Measurements from ENCODE around the gene ARRB2. TPM values are rescaled to one million over a fixed set of nuclear protein-coding genes. Genes with fewer than 3 reads are reported as not detected.

ARRB2 gene
- total RNA-seq, 2 donors from 2014 or later = 216 to 258 TPM

- H3K36me3 Mint-ChIP-seq (ENCODE audit: insufficient read depth in 2 of 2) = peaks cover 0 to 1% of the 10 kb centered on the region in 2 donors
- no peak within 1 kb of the TSS for H3K27ac Mint-ChIP-seq
- H3K27me3 Mint-ChIP-seq (ENCODE audit: low read depth) = peaks cover 33% of the 10 kb centered on the region
- peaks cover 25% of the 10 kb centered on the region for H3K4me1 Mint-ChIP-seq (ENCODE audit: low read depth)
- ATAC-seq (replicated peaks in 1 of 2) (peak; percentile 77 to 83), DNase-seq (peak; percentile 67 to 73)
- peak within 1 kb of the TSS; percentile 77 to 87 for H3K4me3 Mint-ChIP-seq
- no peaks in the 10 kb centered on the region for H3K9me3 Mint-ChIP-seq
Observed at GRCh38 chr17:4739122-4740024, 28.9 kb downstream of the ARRB2 start, which contains the start of the genes CXCL16 and ZMYND15. Gene CXCL16, minus strand, starts transcription at chr17:4739928. Its CDS starts 589 bp downstream, at chr17:4739339. Gene ZMYND15, plus strand, starts transcription at chr17:4739833. Its CDS starts 716 bp downstream, at chr17:4740549.

- peaks cover 0 to 1% of the 10 kb centered on the region in 2 donors for H3K36me3 Mint-ChIP-seq (ENCODE audit: insufficient read depth in 2 of 2)
- peaks cover 33% of the 10 kb centered on the region for H3K27me3 Mint-ChIP-seq (ENCODE audit: low read depth)
- ATAC-seq (replicated peaks in 1 of 2) = no peak
- no peaks in the 10 kb centered on the region for H3K9me3 Mint-ChIP-seq
- H3K27ac Mint-ChIP-seq = no peak overlapping the region
- DNase-seq = no peak
- H3K4me3 Mint-ChIP-seq = peak overlapping the region; percentile 72 to 76
- peaks cover 25% of the 10 kb centered on the region for H3K4me1 Mint-ChIP-seq (ENCODE audit: low read depth)
Observed at GRCh38 chr17:4740025-4740351, 29.6 kb downstream of the ARRB2 start.

GRCh38 chr17:4740584-4740983 lies 30.2 kb downstream of the ARRB2 start:
- Mint-ChIP-seq H3K9me3 (no peaks in the 10 kb centered on the region), H3K4me3 (peak overlapping the region; percentile 72 to 76), H3K4me1 (ENCODE audit: low read depth) (peaks cover 25% of the 10 kb centered on the region), H3K36me3 (ENCODE audit: insufficient read depth in 2 of 2) (peaks cover 0 to 1% of the 10 kb centered on the region in 2 donors), H3K27me3 (ENCODE audit: low read depth) (peaks cover 33% of the 10 kb centered on the region), H3K27ac (no peak overlapping the region)
- no peak for ATAC-seq (replicated peaks in 1 of 2)
- DNase-seq = no peak

DNA sequence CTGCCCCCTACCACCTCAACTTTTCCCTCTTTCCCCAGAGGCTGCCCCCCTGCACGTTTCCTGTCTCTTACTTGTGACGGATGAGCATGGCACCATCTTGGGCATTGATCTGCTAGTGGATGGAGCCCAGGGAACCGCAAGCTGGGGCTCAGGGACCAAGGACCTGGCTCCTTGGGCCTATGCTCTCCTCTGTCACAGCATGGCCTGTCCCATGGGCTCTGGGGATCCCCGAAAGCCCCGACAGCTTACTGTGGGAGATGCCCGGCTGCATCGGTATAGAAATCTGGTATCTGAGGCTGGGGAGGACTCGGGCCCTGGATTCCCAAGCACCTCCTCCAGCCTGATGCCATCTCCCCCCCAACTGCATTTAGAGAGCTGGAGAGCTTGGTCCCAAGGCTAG lies 31.1 kb downstream of the ARRB2 start:
- Mint-ChIP-seq H3K27me3 (ENCODE audit: low read depth) (peaks cover 33% of the 10 kb centered on the region), H3K4me3 (peak overlapping the region in 1 of 2 donors; percentile 31), H3K27ac (peak overlapping the region; percentile 6), H3K4me1 (ENCODE audit: low read depth) (peaks cover 18% of the 10 kb centered on the region), H3K36me3 (ENCODE audit: insufficient read depth in 2 of 2) (peaks cover 0 to 1% of the 10 kb centered on the region in 2 donors), H3K9me3 (no peaks in the 10 kb centered on the region)
- ATAC-seq (replicated peaks in 1 of 2) (no peak), DNase-seq (no peak)

DNA sequence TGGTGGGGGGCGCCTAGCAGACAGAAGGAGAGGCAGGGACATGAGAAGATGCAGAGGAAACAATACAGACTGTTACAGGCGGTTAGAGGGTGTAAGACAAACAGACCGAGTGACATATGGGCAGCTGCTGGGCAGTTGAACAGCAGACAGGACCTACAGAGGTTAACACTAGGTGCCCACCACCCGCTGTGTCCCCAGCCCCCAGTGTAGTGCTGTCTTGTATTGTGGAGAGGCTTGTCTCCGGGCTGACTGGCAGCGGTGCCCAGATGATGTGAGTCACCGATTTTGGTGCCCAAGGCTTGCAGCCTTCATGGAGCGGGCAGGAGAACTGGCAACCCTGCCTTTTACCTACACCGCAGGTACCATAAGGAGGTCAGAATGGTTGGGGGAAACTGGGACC lies 31.7 kb downstream of the ARRB2 start:
- peaks cover 22% of the 10 kb centered on the region for H3K4me1 Mint-ChIP-seq (ENCODE audit: low read depth)

GRCh38 chr17:4742629-4743028 lies 32.2 kb downstream of the ARRB2 start:
- Mint-ChIP-seq H3K36me3 (ENCODE audit: insufficient read depth in 2 of 2) (peaks cover 0 to 1% of the 10 kb centered on the region in 2 donors), H3K4me3 (no peak overlapping the region), H3K27me3 (ENCODE audit: low read depth) (peaks cover 33% of the 10 kb centered on the region), H3K27ac (no peak overlapping the region), H3K4me1 (ENCODE audit: low read depth) (peaks cover 24% of the 10 kb centered on the region), H3K9me3 (no peaks in the 10 kb centered on the region)
- ATAC-seq (replicated peaks in 1 of 2) (no peak), DNase-seq (no peak)

More for the DNA sequence above, 31.7 kb downstream of the ARRB2 start:
- DNase-seq (no peak), ATAC-seq (replicated peaks in 1 of 2) (no peak)
- no peak overlapping the region for H3K27ac Mint-ChIP-seq
- H3K4me3 Mint-ChIP-seq = no peak overlapping the region
- peaks cover 0 to 1% of the 10 kb centered on the region in 2 donors for H3K36me3 Mint-ChIP-seq (ENCODE audit: insufficient read depth in 2 of 2)
- H3K9me3 Mint-ChIP-seq = no peaks in the 10 kb centered on the region
- peaks cover 33% of the 10 kb centered on the region for H3K27me3 Mint-ChIP-seq (ENCODE audit: low read depth)

DNA sequence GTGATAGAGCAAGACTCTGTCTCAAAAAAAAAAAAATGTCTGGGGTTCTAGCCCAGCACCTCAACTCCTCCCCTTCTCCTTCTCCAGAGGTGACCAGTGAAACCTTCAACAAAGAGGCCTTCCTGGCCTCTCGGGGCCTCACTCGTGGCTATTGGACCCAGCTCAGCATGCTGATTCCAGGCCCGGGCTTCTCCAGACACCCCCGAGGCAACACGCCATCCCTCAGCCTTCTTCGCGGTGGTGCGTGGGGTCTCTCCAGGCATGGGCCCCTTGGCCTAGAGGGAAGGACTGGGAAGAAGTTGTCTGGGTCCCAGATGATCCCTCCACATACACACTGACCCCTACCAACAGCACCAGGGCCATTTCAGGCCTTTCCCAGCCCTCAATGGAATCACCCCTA lies 32.8 kb downstream of the ARRB2 start:
- DNase-seq = no peak
- H3K27ac Mint-ChIP-seq = no peak overlapping the region
- H3K4me3 Mint-ChIP-seq = no peak overlapping the region
- ATAC-seq (replicated peaks in 1 of 2) = no peak
- peaks cover 29% of the 10 kb centered on the region for H3K4me1 Mint-ChIP-seq (ENCODE audit: low read depth)
- peaks cover 0 to 1% of the 10 kb centered on the region in 2 donors for H3K36me3 Mint-ChIP-seq (ENCODE audit: insufficient read depth in 2 of 2)
- H3K9me3 Mint-ChIP-seq = no peaks in the 10 kb centered on the region
- peaks cover 29% of the 10 kb centered on the region for H3K27me3 Mint-ChIP-seq (ENCODE audit: low read depth)

- Mint-ChIP-seq H3K9me3 (no peaks in the 10 kb centered on the region), H3K4me3 (no peak overlapping the region), H3K36me3 (ENCODE audit: insufficient read depth in 2 of 2) (peaks cover 0 to 1% of the 10 kb centered on the region in 2 donors), H3K27ac (no peak overlapping the region), H3K4me1 (ENCODE audit: low read depth) (peaks cover 26% of the 10 kb centered on the region), H3K27me3 (ENCODE audit: low read depth) (peaks cover 22% of the 10 kb centered on the region)
- no peak for DNase-seq
- no peak for ATAC-seq (replicated peaks in 1 of 2)
Observed at GRCh38 chr17:4743898-4744297, 33.5 kb downstream of the ARRB2 start.

GRCh38 chr17:4744999-4745969 lies 34.9 kb downstream of the ARRB2 start:
- Mint-ChIP-seq H3K27me3 (ENCODE audit: low read depth) (peaks cover 23% of the 10 kb centered on the region), H3K27ac (no peak overlapping the region), H3K36me3 (ENCODE audit: insufficient read depth in 2 of 2) (peaks cover 0 to under 1% of the 10 kb centered on the region in 2 donors), H3K4me3 (peak overlapping the region in 1 of 2 donors; percentile 22), H3K4me1 (ENCODE audit: low read depth) (peaks cover 22% of the 10 kb centered on the region), H3K9me3 (no peaks in the 10 kb centered on the region)
- no peak for DNase-seq
- no peak for ATAC-seq (replicated peaks in 1 of 2)

DNA sequence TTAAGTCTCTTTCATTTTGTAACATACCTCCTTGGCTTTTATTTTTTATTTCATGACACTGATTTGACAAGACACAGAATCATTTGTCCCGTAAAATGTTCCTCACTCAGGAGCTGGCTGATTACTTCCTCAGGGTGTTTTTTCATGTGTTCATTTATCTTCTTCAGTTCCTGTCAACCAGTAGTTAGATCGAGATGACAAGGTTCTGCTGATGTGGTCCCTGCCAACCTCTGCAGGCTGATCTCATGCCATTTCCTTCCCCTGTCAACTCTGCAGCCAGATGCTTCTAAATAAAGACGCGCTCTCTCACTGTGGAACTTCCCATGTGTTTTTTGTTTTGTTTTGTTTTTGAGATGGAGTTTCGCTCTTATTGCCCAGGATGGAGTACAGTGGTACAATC lies 37.4 kb downstream of the ARRB2 start:
- Mint-ChIP-seq H3K9me3 (no peaks in the 10 kb centered on the region), H3K4me3 (peak overlapping the region; percentile 76 to 78), H3K27ac (peak overlapping the region; percentile 51), H3K36me3 (ENCODE audit: insufficient read depth in 2 of 2) (no peaks in the 10 kb centered on the region), H3K4me1 (ENCODE audit: low read depth) (peaks cover 18% of the 10 kb centered on the region), H3K27me3 (ENCODE audit: low read depth) (peaks cover 8% of the 10 kb centered on the region)
- ATAC-seq (replicated peaks in 1 of 2) = peak; percentile 81 to 93
- DNase-seq = peak; percentile 30 to 40

DNA sequence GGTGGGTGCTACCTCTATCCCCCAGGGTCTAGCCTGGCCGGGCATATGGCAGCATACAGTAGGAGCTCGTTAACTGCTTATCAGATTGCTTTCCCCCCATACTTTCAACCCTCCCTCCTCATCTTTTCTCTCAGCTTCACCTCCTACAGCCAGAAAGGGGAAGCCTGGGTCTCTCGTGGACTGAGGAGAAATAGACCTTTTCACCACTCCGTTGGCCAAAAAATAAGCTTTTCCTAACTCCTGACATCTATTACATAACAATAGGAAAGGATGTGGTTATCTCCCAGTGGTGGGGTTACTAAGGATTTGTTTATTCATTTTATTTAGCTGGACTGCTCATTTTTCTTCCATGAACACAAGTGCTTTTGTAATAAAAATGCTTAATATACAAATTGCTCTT lies 38.3 kb downstream of the ARRB2 start:
- H3K27ac Mint-ChIP-seq = no peak overlapping the region
- no peak for ATAC-seq (replicated peaks in 1 of 2)
- H3K27me3 Mint-ChIP-seq (ENCODE audit: low read depth) = peaks cover 11% of the 10 kb centered on the region
- DNase-seq = no peak
- H3K4me3 Mint-ChIP-seq = peak overlapping the region in 1 of 2 donors; percentile 78
- peaks cover 18% of the 10 kb centered on the region for H3K4me1 Mint-ChIP-seq (ENCODE audit: low read depth)
- H3K9me3 Mint-ChIP-seq = no peaks in the 10 kb centered on the region
- H3K36me3 Mint-ChIP-seq (ENCODE audit: insufficient read depth in 2 of 2) = no peaks in the 10 kb centered on the region

- no peaks in the 10 kb centered on the region for H3K36me3 Mint-ChIP-seq (ENCODE audit: insufficient read depth in 2 of 2)
- H3K27me3 Mint-ChIP-seq (ENCODE audit: low read depth) = peaks cover 25% of the 10 kb centered on the region
- peaks cover 18% of the 10 kb centered on the region for H3K4me1 Mint-ChIP-seq (ENCODE audit: low read depth)
- DNase-seq (no peak), ATAC-seq (replicated peaks in 1 of 2) (no peak)
- no peak overlapping the region for H3K4me3 Mint-ChIP-seq
- no peak overlapping the region for H3K27ac Mint-ChIP-seq
- H3K9me3 Mint-ChIP-seq = no peaks in the 10 kb centered on the region
Observed at GRCh38 chr17:4750606-4751005, 40.2 kb downstream of the ARRB2 start.

GRCh38 chr17:4751932-4752331 lies 41.5 kb downstream of the ARRB2 start:
- ATAC-seq (replicated peaks in 1 of 2) (no peak), DNase-seq (no peak)
- Mint-ChIP-seq H3K27me3 (ENCODE audit: low read depth) (peaks cover 25% of the 10 kb centered on the region), H3K4me3 (no peak overlapping the region), H3K4me1 (ENCODE audit: low read depth) (peaks cover 12% of the 10 kb centered on the region), H3K9me3 (no peaks in the 10 kb centered on the region), H3K36me3 (ENCODE audit: insufficient read depth in 2 of 2) (no peaks in the 10 kb centered on the region), H3K27ac (no peak overlapping the region)
